Thyroid gland (tissue), 4 donors: ENCODE data around the gene CBR3.

Source experiments
- POLR2A ChIP-seq, 2 donors: fragments of 450-650 bp; IDR thresholded peaks; one replicate each; pipeline ENCODE4 v1.6.1; 2017; ENCODE audit warnings: antibody characterized with exemption in 2 of 2, mild to moderate bottlenecking in 2 of 2, moderate library complexity in 1 of 2
- TF ChIP-seq, protein P1 (sequence below), 6 experiments: fragments of 200-600 bp in 3 of 6; fragments of 450-650 bp in 3 of 6; sonication (generic) in 3 of 6; IDR thresholded peaks; one replicate each; pipeline ENCODE4 v1.5.1; 2016 to 2019; ENCODE audit warnings: antibody characterized with exemption in 6 of 6, mild to moderate bottlenecking in 2 of 6, inconsistent platforms in 1 of 6, moderate library complexity in 1 of 6

DNA sequence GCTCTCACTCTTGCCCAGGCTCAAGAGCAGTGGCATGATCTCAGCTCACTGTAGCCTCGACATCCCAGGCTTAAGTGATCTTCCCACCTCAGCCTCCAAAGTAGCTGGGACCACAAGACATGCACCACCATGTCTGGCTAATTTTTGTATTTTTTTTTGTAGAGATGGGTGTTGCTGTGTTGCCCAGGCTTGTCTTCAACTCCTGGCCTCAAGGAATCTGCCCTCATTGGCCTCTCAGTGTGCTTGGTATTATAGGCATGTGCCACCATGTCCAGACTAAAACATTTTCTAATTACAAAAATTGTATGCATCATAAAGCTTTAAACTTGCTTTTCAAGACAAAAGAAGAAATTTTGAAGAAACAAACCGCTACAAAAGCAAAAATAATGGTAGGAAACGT is 44.9 kb upstream of the CBR3 start:
- no peak for TF ChIP-seq POLR2A (IDR thresholded peaks at IDR 0.05)
- TF ChIP-seq, protein P1, sequence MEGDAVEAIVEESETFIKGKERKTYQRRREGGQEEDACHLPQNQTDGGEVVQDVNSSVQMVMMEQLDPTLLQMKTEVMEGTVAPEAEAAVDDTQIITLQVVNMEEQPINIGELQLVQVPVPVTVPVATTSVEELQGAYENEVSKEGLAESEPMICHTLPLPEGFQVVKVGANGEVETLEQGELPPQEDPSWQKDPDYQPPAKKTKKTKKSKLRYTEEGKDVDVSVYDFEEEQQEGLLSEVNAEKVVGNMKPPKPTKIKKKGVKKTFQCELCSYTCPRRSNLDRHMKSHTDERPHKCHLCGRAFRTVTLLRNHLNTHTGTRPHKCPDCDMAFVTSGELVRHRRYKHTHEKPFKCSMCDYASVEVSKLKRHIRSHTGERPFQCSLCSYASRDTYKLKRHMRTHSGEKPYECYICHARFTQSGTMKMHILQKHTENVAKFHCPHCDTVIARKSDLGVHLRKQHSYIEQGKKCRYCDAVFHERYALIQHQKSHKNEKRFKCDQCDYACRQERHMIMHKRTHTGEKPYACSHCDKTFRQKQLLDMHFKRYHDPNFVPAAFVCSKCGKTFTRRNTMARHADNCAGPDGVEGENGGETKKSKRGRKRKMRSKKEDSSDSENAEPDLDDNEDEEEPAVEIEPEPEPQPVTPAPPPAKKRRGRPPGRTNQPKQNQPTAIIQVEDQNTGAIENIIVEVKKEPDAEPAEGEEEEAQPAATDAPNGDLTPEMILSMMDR (IDR thresholded peaks at IDR 0.05), result no peak
